GM13977 (cell line): ENCODE results near the gene GPC5.

ENCODE experiments used
- DNase-seq: peaks from one replicate; pipeline ENCODE4 v3.0.0; 2012; ENCODE audit warnings: low spot score
- CTCF ChIP-seq: IDR thresholded peaks from 2 replicates; pipeline ENCODE4 v1.5.1; 2012; ENCODE audit warnings: mild to moderate bottlenecking, control low read depth; ENCODE audit not compliant: insufficient read depth; ENCODE audit errors: extremely low read depth, missing control alignments
- in situ Hi-C: fragments of 300-500 bp; cut with MboI; formaldehyde crosslinking; loops from one replicate; pipeline ENCODE4 v1.12.0; 2022; ENCODE audit warnings: low sequenced_read_pairs, low pct_unique_long_range_greater_than_20kb, mixed read lengths, inconsistent platforms; ENCODE audit not compliant: unreplicated experiment

GPC5 gene

GRCh38 chr13:91557328-91558090, 159.1 kb downstream of the GPC5 start:
- DNase-seq, result no peak
- TF ChIP-seq CTCF, result no peak
- in situ Hi-C loops, result no loop called here

DNA sequence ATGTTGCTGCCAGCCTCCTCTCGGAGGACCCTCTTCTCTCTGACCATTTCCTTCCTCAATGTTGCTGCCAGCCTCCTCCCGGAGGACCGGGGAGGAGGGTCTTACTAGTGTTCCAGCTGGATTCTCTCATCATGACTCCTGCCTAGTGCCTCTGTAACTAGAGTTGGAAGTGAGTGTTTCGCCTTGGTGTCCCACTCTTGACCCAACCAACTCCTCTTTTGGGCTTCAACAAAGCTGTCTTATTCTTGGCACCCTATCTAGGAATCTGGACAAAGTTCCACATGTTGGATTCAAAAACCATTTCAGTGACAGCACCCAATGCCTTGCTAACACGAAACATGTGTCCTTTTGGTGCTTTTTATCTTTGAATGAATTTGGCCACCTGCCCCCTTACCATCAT, 165.4 kb downstream of the GPC5 start:
- in situ Hi-C loops, result no loop called here
- no peak for TF ChIP-seq CTCF
- no peak for DNase-seq

- DNase-seq, result no peak
- in situ Hi-C loops, result no loop called here
- TF ChIP-seq CTCF, result no peak
Measured at GRCh38 chr13:91564396-91564795, 166.0 kb downstream of the GPC5 start.

DNA sequence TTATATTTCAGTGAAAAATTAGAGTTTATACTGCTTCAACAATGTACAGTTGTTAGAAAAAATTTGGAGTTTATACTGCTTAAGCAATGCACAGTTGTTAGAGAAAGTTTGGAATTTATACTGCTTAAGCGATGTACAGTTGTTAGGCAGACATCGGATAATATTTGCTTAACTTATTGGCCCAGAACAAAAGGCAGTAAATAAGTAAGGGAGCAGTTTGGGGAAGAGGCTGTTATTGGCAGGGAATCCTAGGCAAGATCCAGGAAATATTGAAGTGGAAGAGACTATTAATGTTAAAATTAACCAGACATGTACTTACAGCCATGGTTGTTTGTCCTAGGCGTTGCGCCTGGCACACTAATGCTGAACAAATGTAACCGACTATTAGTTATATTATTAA, 166.9 kb downstream of the GPC5 start:
- DNase-seq, result no peak
- in situ Hi-C loops, result no loop called here
- no peak for TF ChIP-seq CTCF

DNA sequence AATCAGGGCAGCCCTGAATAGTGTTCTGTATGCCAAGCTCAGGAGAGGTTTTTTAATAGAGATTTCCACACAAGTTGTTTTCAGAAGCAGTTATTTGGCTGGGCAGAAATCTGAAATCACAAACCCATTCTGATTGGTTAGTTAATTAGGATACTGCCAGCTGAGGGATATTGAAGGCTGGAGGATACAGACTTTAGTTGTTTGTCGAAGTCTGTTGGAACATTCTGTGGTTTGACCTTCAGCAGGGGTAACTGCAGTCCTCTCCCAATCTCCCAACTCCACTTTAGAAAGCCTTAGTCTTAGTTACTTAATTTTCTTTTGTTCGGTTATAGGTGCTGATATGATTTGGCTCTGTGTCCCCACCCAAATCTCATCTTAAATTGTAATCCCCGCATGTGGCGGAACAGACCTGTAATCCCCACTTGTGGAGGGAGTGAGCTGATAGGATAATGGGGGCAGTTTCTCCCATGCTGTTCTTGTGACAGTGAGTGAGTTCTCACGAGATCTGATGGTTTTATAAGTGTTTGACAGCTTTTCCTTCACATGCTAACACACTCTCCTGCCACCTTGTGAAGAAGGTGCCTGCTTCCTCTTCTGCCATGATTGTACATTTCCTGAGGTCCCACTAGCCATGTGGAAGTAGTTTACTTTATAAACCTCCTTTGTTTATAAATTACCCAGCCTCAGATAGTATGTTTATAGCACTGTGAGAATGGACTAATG, 169.2 kb downstream of the GPC5 start:
- DNase-seq, result no peak
- in situ Hi-C loops, result no loop called here
- TF ChIP-seq CTCF, result no peak

GRCh38 chr13:91571681-91572080, 173.3 kb downstream of the GPC5 start:
- no peak for DNase-seq
- in situ Hi-C loops, result no loop called here
- no peak for TF ChIP-seq CTCF
